Amygdala (tissue), 56 donors: Measurements from ENCODE around the gene MZT2A.
A peak's percentile ranks its signal among the peaks of the same experiment; 100 is the strongest.
"Not testable (repeated sequence)": the region's sequence is repeated elsewhere in the genome, so short reads cannot be mapped to it uniquely, and the experiment has no call there.

Experiments used
- DNase-seq, 56 donors: peaks; one replicate each; lab custom pipeline; 2025; lab: John Stamatoyannopoulos, UW

The MZT2A gene

DNA sequence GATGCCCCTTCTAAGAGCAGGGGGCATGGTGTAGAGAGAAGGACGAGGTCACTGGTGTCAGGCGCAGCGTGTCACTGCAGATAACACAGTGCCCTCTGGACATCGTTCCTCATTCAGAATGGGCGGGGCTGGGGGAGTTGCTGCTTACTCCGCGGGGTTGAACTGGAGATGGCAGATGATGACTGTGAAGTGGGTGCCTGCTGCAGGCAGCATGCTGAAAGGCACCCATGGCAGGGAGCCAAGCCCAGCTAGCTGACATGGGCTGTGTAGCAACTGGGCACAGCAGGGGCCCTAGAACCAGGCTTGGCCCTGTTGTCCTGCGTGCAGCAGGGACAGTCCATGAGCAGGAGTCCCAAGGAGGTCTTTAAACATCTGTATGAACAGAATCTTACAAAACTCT is 20.6 kb downstream of the MZT2A start:
- not testable (repeated sequence) for DNase-seq

DNA sequence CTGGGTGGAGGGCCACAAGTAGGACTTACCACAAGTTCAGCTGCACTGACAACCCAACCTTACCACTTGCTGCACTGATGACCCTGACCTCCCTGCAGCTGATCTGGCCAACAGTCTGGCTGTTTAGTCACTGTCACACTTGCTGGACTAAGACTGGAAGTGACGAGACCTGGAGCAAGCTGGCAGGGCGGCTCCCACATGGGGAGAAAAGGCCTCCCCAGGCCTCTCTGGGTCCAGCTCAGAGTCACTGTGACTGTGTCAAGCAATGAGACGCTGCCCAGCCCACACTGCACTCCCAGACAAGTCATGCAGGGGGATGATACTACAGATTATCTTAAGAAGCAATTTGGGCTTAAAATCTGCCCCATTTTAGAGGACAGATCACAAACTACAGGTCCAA is 21.3 kb downstream of the MZT2A start:
- not testable (repeated sequence) for DNase-seq

DNA sequence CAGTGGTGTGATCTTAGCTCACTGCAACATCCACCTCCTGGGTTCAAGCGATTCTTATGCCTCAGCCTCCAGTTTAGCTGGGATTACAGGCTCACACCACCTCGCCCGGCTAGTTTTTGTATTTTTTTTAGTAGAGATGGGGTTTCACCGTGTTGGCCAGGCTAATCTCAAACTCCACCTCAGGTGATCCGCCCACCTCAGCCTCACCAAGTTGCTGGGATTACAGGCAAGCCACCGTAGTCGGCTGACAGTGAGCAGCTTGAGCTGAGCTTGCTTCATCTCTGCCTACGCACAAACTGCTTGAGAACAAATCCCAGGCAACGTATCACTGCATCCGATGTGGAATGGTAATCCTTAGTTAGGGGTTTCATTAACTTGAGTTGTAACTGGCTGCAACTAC is 24.5 kb downstream of the MZT2A start:
- peak in 1 of 56 donors; percentile 14 for DNase-seq

DNA sequence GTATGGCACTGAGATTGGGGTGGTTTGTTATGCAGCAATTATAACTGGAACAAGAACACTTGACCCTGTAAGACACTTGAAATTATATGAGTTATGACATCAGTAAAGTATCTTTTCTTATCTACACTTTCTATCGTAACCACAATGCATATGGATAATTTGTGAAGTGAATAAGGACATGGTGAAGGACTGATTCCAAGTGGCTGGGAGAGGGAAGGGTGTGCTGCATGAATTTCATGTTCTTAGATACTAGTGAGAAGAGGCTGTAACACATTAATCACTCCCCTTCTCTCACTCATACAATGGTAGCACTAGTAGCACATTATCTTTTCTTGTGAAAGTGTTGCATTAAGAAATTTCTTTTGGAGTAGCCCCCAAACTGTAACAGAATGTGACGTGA is 37.3 kb downstream of the MZT2A start:
- DNase-seq: not testable (repeated sequence)

DNA sequence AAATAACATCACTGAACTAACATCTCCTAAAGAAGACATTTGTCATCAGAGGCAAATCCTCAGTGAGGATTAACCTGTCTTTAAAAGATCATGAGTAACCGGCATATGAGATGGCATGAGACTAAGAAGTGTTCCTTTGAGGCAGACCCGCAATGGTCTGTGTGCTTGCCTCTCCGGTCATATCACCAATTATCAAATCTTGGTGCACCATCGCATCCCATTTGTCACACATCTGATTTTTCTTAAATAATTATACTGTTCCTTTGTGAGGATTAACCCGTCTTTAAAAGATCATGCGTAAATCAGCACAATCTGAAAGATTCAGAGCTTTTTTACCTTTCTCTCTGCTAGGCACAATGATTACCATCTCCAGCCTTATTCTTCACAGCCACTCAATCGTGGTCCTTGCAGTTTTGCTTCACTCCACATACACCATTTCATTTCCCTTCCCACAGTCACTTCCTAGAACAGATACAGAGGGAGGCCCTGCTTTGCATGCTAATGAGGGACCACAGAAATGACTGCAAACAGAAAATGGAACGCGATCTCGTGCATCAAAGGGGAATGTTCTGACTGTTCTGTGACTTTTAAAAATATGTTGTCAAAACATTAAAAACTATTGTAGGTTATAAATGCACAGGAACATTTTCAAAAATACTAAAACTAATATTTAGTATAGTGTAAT is 40.8 kb downstream of the MZT2A start:
- DNase-seq: not testable (repeated sequence)

DNA sequence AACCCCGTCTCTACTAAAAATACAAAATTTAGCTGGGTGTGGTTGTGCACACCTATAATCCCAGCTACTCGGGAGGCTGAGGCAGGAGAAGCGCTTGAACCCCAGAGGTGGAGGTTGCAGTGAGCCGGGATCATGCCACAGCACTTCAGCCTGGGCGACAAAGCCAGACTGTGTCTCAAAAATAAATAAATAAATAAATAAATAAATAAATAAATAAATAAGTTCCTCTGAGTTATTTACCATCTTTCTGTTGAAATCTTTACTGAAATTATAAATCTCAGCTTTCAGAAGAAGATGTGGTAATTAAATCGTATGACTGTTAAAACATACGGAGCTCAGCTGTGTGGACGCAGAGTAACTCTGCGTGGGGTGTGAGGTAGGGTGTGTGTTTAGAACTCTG is 44.2 kb downstream of the MZT2A start:
- not testable (repeated sequence) for DNase-seq

DNA sequence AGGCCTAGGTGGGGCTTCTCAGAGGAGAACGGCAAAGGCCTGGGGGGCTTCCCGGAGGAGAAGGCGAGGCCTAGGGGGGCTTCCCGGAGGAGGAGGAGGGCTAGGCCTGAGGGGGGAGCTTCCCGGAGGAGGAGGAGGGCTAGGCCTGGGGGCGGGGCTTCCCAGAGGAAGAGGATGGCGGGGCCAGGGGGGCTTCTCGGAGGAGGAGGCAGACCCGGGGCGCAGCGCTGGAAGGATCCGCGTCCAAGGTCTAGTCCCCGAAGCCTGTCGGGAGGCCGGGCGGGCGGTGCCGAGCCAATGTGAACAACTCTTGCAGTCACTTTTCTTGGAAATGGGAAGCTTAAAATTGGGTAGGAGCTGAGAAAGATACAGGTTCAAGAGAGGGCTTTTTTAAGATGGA is 46.3 kb downstream of the MZT2A start:
- no peak for DNase-seq

DNA sequence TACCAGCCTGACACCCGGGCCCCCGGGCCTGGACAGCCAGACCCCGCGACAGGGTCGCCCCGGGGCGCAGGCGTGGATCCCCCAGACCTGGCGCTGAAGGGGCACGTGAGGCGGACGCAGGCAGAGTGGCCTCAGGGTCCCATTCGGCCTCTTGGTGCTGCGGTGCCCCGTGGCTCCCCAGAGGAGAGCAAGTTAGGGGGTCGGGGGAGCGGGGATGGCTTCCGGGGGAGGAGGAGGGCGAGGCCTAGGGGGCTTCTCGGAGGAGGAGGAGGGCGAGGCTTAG is 46.7 kb downstream of the MZT2A start:
- not testable (repeated sequence) for DNase-seq

DNA sequence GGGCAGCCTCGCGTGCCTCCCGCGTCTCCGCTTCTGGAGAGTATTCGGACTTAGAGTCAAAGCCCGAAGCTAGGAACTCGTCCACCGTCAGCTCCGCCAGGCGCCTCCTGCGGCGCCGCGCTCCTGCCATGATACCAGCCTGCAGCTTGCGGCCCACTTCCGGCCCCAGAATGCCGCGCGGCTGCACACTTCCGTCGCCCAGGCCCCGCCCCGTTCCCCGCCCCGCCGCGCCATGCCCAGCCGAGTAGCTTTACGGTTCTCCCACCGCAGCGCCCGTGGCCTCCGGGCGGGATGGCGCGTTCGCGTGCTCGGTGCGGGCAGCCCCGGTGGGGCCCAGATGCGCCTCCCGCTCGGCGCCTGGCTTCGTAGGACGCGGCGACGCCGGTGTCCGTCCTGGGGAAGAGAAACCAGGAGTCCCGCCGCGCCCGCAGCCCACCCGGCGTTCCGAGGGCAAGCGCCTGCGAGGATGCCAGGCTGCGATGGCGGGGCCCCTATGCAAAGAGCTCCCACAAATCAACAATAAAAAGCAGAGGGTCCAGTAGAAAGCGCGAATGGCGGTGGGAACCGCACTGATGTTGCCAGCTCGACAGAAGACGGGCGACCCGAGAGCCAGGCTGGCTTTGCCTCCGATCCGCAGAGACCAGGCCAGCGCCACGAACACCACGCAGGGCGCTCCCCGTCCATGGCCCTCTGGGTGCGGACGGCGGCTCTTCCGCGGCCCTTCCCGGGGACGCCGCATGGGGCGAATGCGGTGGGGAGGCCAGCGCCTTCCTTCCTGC is 47.3 kb downstream of the MZT2A start:
- DNase-seq: not testable (repeated sequence)

DNA sequence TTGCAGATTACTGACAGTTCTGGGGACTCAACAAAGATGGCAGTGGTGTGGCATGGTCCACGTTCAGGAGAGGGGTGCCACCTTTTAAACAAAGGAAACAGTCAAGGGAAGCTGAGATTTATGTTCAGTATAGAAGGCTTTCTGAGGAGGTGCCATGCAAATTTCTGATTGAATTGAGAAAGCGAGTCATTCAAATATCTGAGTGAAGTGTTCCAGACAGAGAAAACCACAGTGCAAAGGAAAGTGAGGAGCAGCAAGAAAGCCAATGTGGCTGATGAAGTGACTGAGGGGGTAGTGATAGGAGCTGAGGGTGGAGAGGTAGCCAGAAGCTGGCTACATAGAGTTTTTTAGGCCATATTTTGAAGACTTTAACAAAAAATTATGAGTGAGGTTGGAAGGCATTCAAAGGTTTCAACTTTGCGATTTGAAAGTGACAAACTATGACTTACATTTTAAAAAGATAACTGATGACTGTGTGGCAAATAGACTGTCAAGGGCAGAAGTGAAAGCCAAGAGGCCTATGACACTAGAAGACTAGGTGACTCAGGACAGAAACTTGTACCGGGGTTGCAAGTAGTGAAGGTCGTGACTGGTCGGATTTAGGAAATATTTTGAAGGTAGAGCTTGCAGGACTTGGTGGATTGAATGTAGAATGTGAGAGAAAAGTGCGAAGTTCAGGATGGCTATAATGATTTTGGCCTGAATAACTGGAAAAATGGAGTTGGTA is 51.3 kb downstream of the MZT2A start:
- not testable (repeated sequence) for DNase-seq
